Astrocyte (in vitro differentiated cells and primary cell): ENCODE results near the gene PDE1A.

ENCODE experiments used
- EZH2 ChIP-seq: IDR thresholded peaks from 2 replicates; pipeline ENCODE4 v1.6.1; 2012; ENCODE audit warnings: mild to moderate bottlenecking, low read length, inconsistent platforms; ENCODE audit not compliant: insufficient read depth
- TF ChIP-seq, protein P1 (sequence below): IDR thresholded peaks from 2 replicates; pipeline ENCODE4 v1.5.1; 2011; ENCODE audit warnings: low read depth, mild to moderate bottlenecking, inconsistent platforms, low read length, moderate library complexity; ENCODE audit not compliant: insufficient read depth

DNA sequence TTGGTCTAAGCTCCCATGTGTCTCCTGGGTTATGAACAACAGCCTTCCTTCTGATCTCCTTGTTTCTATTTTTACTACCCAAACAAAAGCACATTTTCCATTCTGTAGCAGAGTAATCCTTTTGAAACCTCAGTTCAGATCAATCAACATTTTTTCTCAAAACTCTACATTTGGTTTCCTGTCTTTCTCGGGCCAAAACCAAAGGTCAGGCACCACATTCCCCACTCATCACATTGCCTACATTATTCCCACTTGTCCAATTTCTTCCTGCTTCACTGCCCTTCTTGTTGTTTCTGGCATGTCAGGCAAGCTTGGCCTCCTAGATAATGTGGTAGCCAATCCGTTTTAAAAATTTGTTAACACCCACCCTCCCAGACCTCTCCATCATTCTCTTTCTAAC is 244.4 kb downstream of the PDE1A start:
- TF ChIP-seq, protein P1, sequence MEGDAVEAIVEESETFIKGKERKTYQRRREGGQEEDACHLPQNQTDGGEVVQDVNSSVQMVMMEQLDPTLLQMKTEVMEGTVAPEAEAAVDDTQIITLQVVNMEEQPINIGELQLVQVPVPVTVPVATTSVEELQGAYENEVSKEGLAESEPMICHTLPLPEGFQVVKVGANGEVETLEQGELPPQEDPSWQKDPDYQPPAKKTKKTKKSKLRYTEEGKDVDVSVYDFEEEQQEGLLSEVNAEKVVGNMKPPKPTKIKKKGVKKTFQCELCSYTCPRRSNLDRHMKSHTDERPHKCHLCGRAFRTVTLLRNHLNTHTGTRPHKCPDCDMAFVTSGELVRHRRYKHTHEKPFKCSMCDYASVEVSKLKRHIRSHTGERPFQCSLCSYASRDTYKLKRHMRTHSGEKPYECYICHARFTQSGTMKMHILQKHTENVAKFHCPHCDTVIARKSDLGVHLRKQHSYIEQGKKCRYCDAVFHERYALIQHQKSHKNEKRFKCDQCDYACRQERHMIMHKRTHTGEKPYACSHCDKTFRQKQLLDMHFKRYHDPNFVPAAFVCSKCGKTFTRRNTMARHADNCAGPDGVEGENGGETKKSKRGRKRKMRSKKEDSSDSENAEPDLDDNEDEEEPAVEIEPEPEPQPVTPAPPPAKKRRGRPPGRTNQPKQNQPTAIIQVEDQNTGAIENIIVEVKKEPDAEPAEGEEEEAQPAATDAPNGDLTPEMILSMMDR, result no peak
- TF ChIP-seq EZH2, result no peak
